KOPT-K1 (cell line): ENCODE data around the gene NAT9.

Experiments
- H3K27ac ChIP-seq: fragments of 200-600 bp; sonication (generic); 2 replicates; pipeline ENCODE4 v1.5.1; 2016; ENCODE audit warnings: antibody characterized with exemption, mild to moderate bottlenecking, low read depth, low read length; ENCODE audit not compliant: poor library complexity, severe bottlenecking
- H3K36me3 ChIP-seq: fragments of 200-600 bp; sonication (generic); 2 replicates; pipeline ENCODE4 v1.5.1; 2017; ENCODE audit warnings: antibody characterized with exemption, mild to moderate bottlenecking, low read length, moderate library complexity; ENCODE audit not compliant: insufficient read depth
- H3K9me3 ChIP-seq: fragments of 200-600 bp; sonication (generic); 2 replicates; pipeline ENCODE4 v1.5.1; 2017; ENCODE audit warnings: antibody characterized with exemption, low read length, mild to moderate bottlenecking; ENCODE audit not compliant: insufficient read depth, poor library complexity, severe bottlenecking

Gene NAT9

GRCh38 chr17:74752415-74752814, 23.7 kb downstream of the NAT9 start:
- H3K9me3 ChIP-seq: no peaks in the 10 kb centered on the region
- peaks cover 75% of the 10 kb centered on the region for H3K36me3 ChIP-seq
- H3K27ac ChIP-seq: peak overlapping the region; percentile 92

GRCh38 chr17:74750327-74751069, 25.6 kb downstream of the NAT9 start:
- H3K36me3 ChIP-seq: peaks cover 56% of the 10 kb centered on the region
- H3K27ac ChIP-seq: peak overlapping the region; percentile 92
- H3K9me3 ChIP-seq: no peaks in the 10 kb centered on the region

GRCh38 chr17:74750039-74750326, 26.2 kb downstream of the NAT9 start:
- Histone ChIP-seq H3K27ac (peak overlapping the region; percentile 92), H3K9me3 (no peaks in the 10 kb centered on the region), H3K36me3 (peaks cover 51% of the 10 kb centered on the region)

GRCh38 chr17:74749279-74750038, 26.7 kb downstream of the NAT9 start:
- Histone ChIP-seq H3K9me3 (no peaks in the 10 kb centered on the region), H3K36me3 (peaks cover 45% of the 10 kb centered on the region), H3K27ac (peak overlapping the region; percentile 92)

- Histone ChIP-seq H3K27ac (peak within 1 kb of the TSS; percentile 92), H3K36me3 (peaks cover 43% of the 10 kb centered on the region), H3K9me3 (no peaks in the 10 kb centered on the region)
Observed at GRCh38 chr17:74748529-74749278, 27.4 kb downstream of the NAT9 start, which contains the start of gene NHERF1. NHERF1 (plus strand) TSS chr17:74748628; CDS start chr17:74748847, 219 bp downstream.

- Histone ChIP-seq H3K36me3 (peaks cover 43% of the 10 kb centered on the region), H3K9me3 (no peaks in the 10 kb centered on the region), H3K27ac (peak overlapping the region; percentile 92)
Observed at GRCh38 chr17:74748279-74748528, 27.9 kb downstream of the NAT9 start.

- peak overlapping the region; percentile 12 for H3K27ac ChIP-seq
- H3K9me3 ChIP-seq: no peaks in the 10 kb centered on the region
- H3K36me3 ChIP-seq: peaks cover 32% of the 10 kb centered on the region
Observed at GRCh38 chr17:74746922-74747321, 29.2 kb downstream of the NAT9 start.

- no peaks in the 10 kb centered on the region for H3K9me3 ChIP-seq
- peaks cover 27% of the 10 kb centered on the region for H3K36me3 ChIP-seq
- peak overlapping the region; percentile 12 for H3K27ac ChIP-seq
Observed at GRCh38 chr17:74746376-74746775, 29.8 kb downstream of the NAT9 start.

GRCh38 chr17:74745548-74746177, 30.5 kb downstream of the NAT9 start:
- Histone ChIP-seq H3K9me3 (no peaks in the 10 kb centered on the region), H3K36me3 (peaks cover 20% of the 10 kb centered on the region), H3K27ac (no peak overlapping the region)

- H3K36me3 ChIP-seq: peaks cover 15% of the 10 kb centered on the region
- H3K27ac ChIP-seq: peak overlapping the region; percentile 99
- H3K9me3 ChIP-seq: no peaks in the 10 kb centered on the region
Observed at GRCh38 chr17:74744714-74745547, 31.2 kb downstream of the NAT9 start.

- Histone ChIP-seq H3K36me3 (peaks cover 12% of the 10 kb centered on the region), H3K9me3 (no peaks in the 10 kb centered on the region), H3K27ac (peak overlapping the region; percentile 99)
Observed at GRCh38 chr17:74744349-74744713, 31.8 kb downstream of the NAT9 start.

- Histone ChIP-seq H3K36me3 (peaks cover 12% of the 10 kb centered on the region), H3K9me3 (no peaks in the 10 kb centered on the region), H3K27ac (peak overlapping the region; percentile 99)
Observed at GRCh38 chr17:74743755-74744154, 32.4 kb downstream of the NAT9 start.

- Histone ChIP-seq H3K27ac (peak overlapping the region; percentile 99), H3K36me3 (peaks cover 12% of the 10 kb centered on the region), H3K9me3 (no peaks in the 10 kb centered on the region)
Observed at GRCh38 chr17:74742978-74743545, 33.1 kb downstream of the NAT9 start.

- peak overlapping the region; percentile 99 for H3K27ac ChIP-seq
- H3K36me3 ChIP-seq: peaks cover 12% of the 10 kb centered on the region
- H3K9me3 ChIP-seq: no peaks in the 10 kb centered on the region
Observed at GRCh38 chr17:74742153-74742515, 34.0 kb downstream of the NAT9 start.
